GM21737 (cell line): Measurements from ENCODE around the gene RASD2.

Experiments used
- ATAC-seq: cut with Tn5 transposase; IDR thresholded peaks from one replicate; pipeline ENCODE4 v1.9.1; 2021; ENCODE audit warnings: mild to moderate bottlenecking, moderate library complexity; ENCODE audit not compliant: unreplicated experiment

The RASD2 gene

GRCh38 chr22:35558031-35558430, 17.4 kb downstream of the RASD2 start:
- ATAC-seq, result no peak

GRCh38 chr22:35558719-35559118, 18.1 kb downstream of the RASD2 start:
- no peak for ATAC-seq

- no peak for ATAC-seq
Measured at GRCh38 chr22:35559354-35560005, 18.8 kb downstream of the RASD2 start.

- no peak for ATAC-seq
Measured at GRCh38 chr22:35560366-35560765, 19.7 kb downstream of the RASD2 start.

- ATAC-seq, result no peak
Measured at GRCh38 chr22:35560824-35561223, 20.2 kb downstream of the RASD2 start.

- no peak for ATAC-seq
Measured at GRCh38 chr22:35561796-35562526, 21.3 kb downstream of the RASD2 start.

- ATAC-seq, result no peak
Measured at GRCh38 chr22:35563211-35563610, 22.6 kb downstream of the RASD2 start.

- ATAC-seq, result no peak
Measured at GRCh38 chr22:35564975-35565867, 24.6 kb downstream of the RASD2 start.

GRCh38 chr22:35567351-35568141, 26.9 kb downstream of the RASD2 start:
- no peak for ATAC-seq

- ATAC-seq, result no peak
Measured at GRCh38 chr22:35568751-35569739, 28.4 kb downstream of the RASD2 start.

- no peak for ATAC-seq
Measured at GRCh38 chr22:35569916-35570315, 29.3 kb downstream of the RASD2 start.

GRCh38 chr22:35570686-35571194, 30.1 kb downstream of the RASD2 start:
- ATAC-seq, result no peak

GRCh38 chr22:35572556-35572955, 31.9 kb downstream of the RASD2 start:
- ATAC-seq, result no peak

- ATAC-seq, result no peak
Measured at GRCh38 chr22:35575116-35575748, 34.6 kb downstream of the RASD2 start.

GRCh38 chr22:35576671-35577070, 36.0 kb downstream of the RASD2 start:
- ATAC-seq, result no peak

GRCh38 chr22:35577799-35578659, 37.4 kb downstream of the RASD2 start:
- no peak for ATAC-seq

- no peak for ATAC-seq
Measured at GRCh38 chr22:35578836-35579575, 38.4 kb downstream of the RASD2 start.
